A673 (cell line): ENCODE measurements around the gene SPATS1.

ENCODE experiments used
- CTCF ChIP-seq: fragments of 300-800, 200-600 bp; sonication (generic); conservative IDR thresholded peaks from 2 replicates; pipeline ENCODE4 v1.5.1; 2017; ENCODE audit warnings: low read depth, mild to moderate bottlenecking, antibody characterized with exemption, low read length, moderate library complexity, mixed read lengths
- EZH2 ChIP-seq: fragments of 200-600 bp; sonication (generic); IDR thresholded peaks from 2 replicates; pipeline ENCODE4 v1.6.1; 2017; ENCODE audit warnings: borderline replicate concordance, low read depth, mild to moderate bottlenecking, mixed read lengths, antibody characterized with exemption, low read length; ENCODE audit not compliant: poor library complexity, severe bottlenecking

GRCh38 chr6:44303842-44304241, 38.6 kb upstream of the SPATS1 start:
- TF ChIP-seq CTCF (no peak), EZH2 (no peak)
